ENCODE results near the gene ZNF878.

DNA sequence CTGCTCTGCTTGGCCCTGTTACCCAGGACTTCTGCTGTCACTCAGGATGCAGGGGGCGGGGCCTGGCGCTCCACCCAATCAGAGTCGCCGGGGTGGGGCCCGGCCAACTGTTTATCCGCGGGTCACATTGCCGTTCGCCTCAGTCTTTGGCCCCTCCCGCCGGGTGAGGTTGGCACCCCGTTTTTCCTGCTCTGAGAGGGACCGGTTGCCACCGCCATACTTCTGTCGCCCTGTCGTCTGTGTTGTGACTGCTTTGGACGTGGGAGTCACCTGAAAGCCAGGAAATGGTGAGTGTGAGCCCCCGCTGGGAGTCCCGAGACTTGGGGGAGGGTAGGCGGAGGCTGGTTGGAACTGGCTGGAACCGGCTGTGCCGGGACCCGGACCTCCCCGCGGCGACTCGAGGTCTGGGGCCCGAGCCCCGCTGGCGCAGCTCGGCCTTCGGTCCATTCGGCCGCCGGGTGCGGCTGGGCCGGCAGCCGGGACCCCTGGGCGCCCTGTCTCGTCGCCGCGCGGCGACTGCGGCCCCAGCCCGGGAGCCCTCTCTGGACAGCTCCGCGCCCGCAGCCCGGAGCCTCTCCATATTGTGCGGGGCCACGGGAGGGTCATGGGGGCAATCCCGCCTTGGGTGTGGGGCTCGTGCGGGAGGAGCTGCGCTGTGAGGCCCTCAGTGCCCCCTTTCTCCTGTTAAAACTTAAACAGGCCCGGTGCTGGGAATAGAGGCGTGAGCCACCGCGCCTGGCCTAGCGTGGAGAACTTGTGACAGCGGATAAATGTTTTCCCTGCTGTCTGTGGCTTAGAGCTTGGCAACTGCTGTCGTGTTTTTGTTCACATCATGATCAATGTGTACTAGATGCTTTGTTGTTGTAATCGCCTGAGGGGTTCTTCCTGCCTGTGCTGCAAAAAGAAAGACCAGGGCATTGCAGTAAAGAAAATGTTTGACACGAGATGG is 12.1 kb upstream of the ZNF878 start, which contains the start of gene ZNF844:
- TF ChIP-seq, protein P1, sequence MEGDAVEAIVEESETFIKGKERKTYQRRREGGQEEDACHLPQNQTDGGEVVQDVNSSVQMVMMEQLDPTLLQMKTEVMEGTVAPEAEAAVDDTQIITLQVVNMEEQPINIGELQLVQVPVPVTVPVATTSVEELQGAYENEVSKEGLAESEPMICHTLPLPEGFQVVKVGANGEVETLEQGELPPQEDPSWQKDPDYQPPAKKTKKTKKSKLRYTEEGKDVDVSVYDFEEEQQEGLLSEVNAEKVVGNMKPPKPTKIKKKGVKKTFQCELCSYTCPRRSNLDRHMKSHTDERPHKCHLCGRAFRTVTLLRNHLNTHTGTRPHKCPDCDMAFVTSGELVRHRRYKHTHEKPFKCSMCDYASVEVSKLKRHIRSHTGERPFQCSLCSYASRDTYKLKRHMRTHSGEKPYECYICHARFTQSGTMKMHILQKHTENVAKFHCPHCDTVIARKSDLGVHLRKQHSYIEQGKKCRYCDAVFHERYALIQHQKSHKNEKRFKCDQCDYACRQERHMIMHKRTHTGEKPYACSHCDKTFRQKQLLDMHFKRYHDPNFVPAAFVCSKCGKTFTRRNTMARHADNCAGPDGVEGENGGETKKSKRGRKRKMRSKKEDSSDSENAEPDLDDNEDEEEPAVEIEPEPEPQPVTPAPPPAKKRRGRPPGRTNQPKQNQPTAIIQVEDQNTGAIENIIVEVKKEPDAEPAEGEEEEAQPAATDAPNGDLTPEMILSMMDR (IDR thresholded peaks at IDR 0.05), result peak in 2 of 3 donors; percentile 13 to 15
- peak; percentile 88 for TF ChIP-seq POLR2A (IDR thresholded peaks at IDR 0.05)

Measured in ovary (tissue), 3 donors.